Stomach (tissue), 4 donors: ENCODE measurements around the gene TCN1.
"Not testable (repeated sequence)": the region's sequence is repeated elsewhere in the genome, so short reads cannot be mapped to it uniquely, and the experiment has no call there.

Experiments used
- POLR2A ChIP-seq, 4 donors: fragments of 450-650 bp; IDR thresholded peaks; one replicate each; pipeline ENCODE4 v1.6.1; 2016; ENCODE audit warnings: antibody characterized with exemption in 4 of 4, control low read depth in 2 of 4, mild to moderate bottlenecking in 1 of 4, moderate library complexity in 1 of 4
- POLR2AphosphoS5 ChIP-seq, 3 donors: sonication (generic); formaldehyde crosslinking; IDR thresholded peaks; one replicate each; pipeline ENCODE4 v1.6.1; 2016; ENCODE audit warnings: antibody characterized with exemption in 3 of 3
- TF ChIP-seq, protein P1 (sequence below), 7 experiments: fragments of 450-650 bp in 4 of 7; fragments of 200-600 bp in 3 of 7; sonication (generic) in 3 of 7; IDR thresholded peaks; one replicate each; pipeline ENCODE4 v1.5.1; 2016 to 2019; ENCODE audit warnings: antibody characterized with exemption in 7 of 7, control low read depth in 2 of 7, mild to moderate bottlenecking in 1 of 7

DNA sequence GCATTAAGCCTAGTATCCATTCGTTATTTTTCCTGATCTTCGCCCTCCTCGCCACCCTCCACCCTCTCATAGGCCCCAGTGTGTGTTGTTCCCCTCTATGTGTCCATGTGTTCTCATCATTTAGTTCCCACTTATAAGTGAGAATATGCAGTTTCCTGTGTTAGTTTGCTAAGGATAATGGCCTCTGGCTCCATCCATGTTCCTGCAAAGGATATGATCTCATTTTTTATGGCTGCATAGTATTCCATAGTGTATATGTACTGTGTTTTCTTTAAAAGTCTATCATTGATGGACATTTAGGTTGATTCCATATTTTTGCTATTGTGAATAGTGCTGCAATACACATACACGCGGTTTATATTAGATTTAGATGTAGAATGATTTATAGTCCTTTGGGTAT is 14.9 kb downstream of the TCN1 start:
- TF ChIP-seq, protein P1, sequence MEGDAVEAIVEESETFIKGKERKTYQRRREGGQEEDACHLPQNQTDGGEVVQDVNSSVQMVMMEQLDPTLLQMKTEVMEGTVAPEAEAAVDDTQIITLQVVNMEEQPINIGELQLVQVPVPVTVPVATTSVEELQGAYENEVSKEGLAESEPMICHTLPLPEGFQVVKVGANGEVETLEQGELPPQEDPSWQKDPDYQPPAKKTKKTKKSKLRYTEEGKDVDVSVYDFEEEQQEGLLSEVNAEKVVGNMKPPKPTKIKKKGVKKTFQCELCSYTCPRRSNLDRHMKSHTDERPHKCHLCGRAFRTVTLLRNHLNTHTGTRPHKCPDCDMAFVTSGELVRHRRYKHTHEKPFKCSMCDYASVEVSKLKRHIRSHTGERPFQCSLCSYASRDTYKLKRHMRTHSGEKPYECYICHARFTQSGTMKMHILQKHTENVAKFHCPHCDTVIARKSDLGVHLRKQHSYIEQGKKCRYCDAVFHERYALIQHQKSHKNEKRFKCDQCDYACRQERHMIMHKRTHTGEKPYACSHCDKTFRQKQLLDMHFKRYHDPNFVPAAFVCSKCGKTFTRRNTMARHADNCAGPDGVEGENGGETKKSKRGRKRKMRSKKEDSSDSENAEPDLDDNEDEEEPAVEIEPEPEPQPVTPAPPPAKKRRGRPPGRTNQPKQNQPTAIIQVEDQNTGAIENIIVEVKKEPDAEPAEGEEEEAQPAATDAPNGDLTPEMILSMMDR (IDR thresholded peaks at IDR 0.05) = not testable (repeated sequence)
- TF ChIP-seq POLR2A, POLR2AphosphoS5 (IDR thresholded peaks at IDR 0.05): not testable (repeated sequence)
